GM11168 (cell line): ENCODE results near the gene PSMC1.

Experiments
- in situ Hi-C: fragments of 300-500 bp; cut with MboI; formaldehyde crosslinking; loops from one replicate; pipeline ENCODE4 v1.12.0; 2022; ENCODE audit warnings: low sequenced_read_pairs; ENCODE audit not compliant: unreplicated experiment

PSMC1 gene

DNA sequence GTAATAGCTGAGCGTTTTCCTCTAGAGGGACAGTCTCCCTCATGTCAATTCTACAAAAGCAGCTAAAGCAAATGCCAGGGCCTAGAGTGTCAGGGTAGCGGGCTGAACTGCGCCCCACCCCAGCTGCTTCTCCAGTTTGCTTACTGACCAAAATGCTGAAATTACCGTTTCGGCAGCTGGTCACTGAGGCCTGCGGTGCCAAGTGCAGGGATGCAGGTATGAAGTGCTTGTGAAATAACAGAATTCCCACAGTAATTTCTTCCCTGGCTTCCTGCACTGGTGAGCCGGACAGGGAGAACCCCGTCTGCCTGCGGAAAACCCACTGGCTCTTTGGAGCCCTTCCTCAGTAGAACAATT is 19.1 kb downstream of the PSMC1 start:
- in situ Hi-C loops: no loop called here

DNA sequence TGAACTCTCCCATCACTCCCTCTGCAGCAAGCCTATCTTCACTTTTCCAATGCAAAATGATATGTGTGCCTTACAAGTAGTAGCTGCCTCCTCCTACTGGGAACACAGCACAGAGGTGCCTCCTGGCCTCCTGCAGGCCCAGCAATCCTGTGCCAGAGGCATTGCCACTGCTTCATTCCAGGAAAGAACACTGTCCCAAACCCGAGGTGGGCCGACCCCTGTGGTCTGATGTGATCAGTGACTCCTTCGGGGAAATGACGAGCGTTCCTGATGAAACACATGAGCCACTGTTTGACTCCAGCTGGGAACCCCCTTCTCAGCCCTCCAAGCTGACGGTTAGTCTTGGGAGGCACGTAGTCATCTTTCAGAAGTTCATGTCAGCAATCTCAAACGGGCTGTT is 19.5 kb downstream of the PSMC1 start:
- in situ Hi-C loops: no loop called here

DNA sequence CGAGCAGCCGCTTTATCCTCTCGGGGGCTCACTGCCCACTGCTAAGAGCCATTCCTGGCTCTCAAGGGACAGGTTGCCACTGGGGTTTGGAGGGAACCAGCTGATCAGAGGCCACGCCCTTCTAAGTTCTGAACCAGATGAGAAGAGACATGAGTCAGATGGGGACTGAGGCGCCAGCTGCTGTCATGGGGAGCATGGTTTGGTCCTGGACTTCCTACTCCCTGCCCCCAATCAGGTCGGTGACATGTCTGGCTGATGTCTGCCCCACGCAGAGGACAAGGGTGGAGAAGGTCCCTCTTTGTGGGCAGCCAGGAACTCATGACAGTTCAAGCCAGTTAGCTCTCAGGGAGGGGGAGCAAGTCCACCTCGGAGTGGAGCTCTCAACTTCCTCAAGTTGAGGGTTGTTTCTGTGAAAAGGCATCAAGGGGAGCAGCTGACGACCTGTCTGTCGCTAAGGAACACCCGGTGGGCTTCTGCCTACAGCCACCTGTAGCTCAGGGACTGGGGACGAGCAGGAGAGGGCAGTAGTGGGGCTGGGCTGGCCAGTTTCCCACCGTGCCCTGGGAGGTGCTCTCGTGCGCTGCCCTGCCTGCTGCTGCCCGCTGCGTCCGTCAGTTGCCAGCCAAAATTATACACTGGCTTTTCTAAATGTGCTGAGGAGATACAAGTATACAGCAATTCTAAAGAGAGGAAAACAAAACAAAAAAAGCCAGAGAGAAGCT is 20.5 kb downstream of the PSMC1 start:
- in situ Hi-C loops: no loop called here

DNA sequence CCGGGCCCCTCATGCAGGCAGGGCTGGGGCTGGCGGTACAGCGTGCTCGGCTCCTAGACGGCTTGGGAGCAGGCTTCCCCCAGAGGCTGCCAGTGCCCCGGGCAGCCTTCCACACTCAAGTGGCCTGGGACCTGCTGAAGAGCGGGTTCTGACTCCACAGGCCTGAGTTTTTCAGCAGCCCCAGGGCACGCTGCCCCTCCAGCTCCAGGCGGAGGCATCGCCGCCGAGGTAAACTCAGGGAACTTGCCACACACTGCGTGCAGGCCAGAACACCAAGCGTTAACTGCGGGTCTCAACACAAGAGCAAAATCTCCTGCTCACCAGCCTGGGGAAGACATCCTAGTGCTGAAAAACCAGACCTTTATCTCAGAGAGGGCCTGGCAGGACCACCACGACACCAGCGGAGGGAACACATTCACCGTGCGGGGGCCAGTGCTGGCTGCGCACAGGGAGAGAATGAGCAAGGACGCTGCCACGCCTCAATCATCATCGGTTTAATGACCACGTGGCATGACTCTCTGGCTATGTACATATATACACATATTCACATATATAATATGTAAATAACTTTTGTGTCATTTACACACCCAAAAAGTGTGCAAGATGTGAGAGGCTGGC is 21.3 kb downstream of the PSMC1 start:
- in situ Hi-C loops: no loop called here

DNA sequence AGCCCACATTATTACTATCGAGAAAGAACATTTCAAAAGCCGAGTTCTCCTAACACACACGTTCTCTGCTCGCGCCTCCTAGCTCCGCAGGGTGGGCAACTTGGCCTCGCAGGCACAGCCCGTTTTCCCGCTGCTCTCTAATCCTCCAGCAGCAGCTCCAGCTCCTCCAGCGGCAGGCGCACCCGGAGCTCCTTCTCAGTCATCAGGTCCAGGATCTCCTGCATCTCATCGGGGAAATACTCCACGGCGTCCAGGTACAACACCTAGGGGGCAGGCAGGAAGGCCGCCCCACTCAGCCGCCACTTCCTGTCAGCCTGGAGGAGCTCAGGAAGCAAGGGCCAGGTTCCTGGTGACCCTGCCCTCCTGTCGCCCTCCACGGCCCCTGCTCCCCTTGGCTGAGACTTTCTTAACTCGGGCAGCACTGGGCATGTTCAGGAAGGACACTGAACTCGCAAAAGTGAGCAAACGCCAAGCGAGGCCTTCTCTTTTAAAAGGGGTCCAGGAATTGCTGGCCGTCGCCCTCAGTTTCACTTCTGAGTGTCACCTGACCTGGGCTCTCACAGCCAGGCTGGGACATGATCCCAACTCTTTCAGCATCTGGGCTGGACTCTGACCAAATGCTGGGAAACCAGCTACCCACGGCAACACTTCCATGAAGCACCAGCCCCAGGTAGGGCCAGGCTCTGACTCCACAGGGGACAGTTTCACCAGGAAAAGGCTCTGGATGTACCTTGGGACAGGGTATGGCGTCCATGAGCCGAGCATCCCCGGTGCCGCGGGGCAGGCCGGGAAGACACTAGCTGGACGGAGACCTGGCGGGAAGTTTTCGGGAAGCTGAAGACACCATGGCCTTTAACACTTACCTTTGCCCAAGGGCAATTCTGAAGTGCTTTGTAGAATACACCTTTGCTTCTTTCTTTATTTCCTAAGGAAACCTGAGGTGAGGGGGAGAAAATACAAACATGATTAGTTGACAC is 22.1 kb downstream of the PSMC1 start:
- in situ Hi-C loops: no loop called here

DNA sequence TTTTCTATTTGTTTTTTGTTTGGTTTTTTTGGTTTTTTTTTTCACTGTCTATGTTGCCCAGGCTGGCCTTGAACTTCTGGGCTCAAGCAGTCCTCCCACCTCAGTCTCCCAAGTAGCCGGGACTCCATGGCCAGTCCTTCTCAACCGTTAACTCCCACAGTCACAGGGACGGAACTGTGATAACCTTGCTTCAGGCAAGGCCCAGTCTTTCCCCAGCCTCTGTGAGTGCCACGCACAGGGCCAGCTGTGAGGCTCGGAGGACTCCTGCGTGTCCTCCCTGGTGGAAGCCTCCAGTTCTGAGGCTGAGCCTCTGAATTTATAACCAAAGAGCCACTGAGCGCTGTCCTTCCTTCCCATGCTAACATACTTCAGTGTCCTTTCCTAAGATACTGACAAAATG is 23.7 kb downstream of the PSMC1 start:
- in situ Hi-C loops: no loop called here

DNA sequence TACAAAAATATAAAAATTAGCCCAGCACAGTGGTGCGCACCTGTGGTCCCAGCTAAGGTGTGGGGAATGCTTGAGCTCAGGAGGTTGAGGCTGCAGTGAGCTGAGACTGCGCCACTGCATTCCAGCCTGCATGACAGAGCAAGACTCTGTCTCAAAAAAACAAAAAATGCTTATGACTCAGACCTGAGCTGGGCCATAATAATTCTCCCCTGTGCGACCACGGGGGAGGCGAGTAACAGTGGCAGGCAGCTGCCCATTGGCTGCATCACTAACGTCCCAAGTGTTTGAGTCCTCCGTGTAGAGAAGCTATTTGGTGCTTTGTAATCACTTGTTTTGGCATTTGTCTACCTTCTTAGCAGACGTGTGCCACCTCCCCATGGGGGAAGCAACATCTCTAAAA is 24.9 kb downstream of the PSMC1 start:
- in situ Hi-C loops: no loop called here

DNA sequence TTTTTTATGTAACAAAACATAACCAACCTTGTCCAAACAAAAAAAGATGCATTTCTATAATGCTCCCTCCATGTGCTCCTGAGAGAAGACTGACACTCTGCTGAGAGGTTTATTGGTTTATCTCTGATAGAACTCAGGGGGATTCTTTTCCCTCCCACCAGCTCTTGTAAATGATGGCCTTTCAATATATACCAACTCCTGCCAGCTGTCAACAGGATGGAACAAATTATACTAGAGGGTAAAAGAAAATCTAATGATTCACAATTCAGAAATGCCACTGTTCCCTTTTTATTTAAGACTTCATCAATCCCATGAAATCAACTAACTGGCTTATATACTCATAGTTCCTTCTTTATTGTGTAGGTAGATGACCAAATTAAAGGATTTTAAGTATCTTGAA is 25.4 kb downstream of the PSMC1 start:
- in situ Hi-C loops: no loop called here

DNA sequence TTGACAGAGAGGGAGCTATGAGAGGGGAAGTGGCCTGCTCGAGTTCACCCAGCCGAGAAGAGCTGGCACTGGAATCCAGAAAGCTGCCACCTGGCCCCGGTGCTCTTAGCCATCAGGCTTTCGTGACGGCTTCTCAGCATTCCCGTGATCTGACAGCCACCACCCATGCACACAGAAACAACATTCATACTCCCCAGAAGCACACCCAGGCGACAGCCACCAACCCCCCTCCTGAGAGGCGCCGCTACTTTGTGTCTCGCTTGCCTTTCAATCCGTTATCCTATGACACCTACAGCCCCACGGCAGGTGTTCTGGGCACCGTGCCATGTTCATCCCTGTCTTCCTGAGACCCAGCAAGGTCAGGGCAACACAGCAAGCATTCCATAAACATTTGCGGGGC is 31.4 kb downstream of the PSMC1 start:
- in situ Hi-C loops: no loop called here

DNA sequence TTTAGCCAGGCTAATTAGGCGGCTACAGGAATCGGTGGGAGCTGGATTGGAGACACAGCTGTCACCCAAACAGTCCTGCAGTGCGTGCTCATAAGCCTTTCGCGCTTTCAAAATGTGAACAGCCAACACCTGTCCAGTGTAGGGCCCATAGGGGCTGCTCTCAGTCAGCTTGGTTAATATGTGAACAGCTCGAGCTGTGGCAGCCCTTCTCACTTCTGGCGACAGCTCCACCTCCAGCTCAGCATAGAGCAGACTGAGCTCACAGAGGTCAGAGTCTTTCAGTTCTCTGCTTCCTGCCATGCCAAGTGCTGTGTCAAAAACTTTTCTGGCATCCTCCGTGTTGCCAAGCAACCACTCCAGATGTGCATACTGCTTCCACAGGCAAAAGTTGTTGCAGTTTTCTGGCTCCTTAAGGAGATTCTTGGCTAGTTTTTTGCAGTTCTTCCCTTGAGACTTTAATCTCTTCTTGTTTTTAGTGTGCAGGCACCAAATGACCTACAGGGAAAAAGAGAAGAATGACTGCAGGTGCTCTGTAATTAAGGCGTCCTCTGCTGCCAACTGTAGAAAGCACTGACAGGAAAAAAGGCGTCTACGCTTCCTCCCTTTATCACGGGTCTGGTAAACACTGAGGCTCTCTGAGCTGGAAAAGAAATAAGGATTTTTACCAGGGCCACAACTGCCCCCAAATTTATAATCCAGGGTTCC is 32.5 kb downstream of the PSMC1 start:
- in situ Hi-C loops: no loop called here

DNA sequence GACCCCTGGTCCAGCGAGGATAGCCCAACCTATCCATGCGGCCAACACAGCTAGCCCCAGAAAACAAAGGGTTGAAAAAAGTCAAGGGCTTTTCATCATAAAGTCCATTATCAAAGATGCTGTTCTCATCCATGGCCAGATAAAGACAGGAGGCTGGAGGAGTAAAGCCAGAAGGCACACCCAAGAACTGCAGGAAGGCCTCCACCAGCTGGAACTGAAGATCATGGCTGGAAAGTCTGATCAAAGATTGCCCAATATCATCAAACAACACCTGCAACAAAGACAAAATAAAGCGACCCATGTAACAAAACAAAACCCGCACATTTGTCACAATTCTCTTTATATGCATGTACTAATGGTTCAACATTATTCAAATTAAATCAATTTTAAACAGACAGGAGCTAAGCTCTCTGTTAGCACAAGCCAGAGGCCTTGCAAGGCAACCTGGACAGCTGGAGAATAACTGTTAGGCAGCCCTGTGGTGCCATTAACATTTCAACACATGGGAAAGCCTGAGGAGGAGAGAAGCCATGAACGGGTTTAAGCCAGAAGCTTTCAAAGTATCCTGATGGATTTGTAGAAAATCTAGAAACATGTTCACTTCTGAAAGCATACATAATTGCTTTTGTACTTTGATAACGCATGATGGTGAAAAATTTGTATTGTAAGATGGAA is 34.1 kb downstream of the PSMC1 start:
- in situ Hi-C loops: no loop called here

DNA sequence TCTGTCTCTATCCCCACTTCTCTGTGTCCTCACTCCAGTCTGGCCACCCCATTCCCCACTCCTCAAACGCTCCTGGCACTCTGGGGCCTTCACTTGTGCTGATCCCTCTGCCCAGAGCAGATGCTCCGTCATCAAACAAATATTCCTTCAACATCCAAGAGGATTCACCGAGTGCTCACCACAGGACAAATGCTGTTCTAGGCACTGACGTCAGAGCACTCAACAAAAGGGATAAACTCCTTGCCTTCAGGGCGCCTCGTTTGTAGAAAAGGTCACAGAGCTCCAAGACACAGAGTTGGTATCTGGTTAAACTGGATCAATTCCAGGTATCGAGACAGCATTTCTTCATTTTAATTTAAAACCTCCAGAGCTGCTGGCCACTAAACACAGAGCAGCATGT is 35.3 kb downstream of the PSMC1 start:
- in situ Hi-C loops: no loop called here

DNA sequence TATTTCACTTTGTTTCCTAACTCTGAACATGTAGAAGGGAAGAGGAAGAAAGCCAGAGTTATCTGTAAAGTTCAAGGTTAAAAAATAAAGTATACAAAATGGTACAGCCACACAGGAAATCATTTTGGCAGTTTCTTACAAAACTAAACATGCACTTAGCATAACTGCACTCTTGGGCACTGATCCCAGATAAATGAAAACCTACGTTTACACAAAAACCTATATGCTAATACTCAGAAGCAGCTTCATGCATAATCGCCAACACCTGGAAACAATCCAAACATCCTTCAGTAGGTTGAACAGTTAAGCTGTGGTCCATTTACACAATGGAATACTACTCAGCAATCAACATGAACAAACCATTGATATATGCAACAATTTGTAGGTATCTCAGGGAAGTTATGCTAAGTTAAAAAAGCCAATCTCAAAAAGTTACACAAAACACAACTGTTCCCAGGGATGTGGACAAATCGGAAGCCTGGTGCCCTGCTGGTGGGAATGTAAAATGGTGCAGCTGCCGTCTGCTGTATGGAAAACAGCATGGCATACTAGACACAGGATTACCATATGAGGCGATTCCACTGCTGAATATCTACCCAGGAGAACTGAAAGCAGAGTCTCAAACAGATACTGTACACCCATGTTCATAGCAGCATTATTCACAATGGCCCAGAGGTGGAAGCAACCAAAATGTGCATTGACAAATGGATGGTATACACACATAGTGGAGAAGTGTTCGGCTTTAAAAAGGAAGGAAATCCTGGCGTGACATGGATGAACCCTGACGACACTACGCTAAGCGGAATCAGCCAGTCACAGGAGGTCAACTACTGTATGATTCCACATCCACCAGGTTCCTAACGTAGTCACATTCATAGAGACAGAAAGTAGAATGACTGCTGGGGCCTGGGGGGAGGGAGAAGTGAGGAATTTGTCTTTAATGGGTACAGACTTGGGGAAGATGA is 37.7 kb downstream of the PSMC1 start:
- in situ Hi-C loops: no loop called here

DNA sequence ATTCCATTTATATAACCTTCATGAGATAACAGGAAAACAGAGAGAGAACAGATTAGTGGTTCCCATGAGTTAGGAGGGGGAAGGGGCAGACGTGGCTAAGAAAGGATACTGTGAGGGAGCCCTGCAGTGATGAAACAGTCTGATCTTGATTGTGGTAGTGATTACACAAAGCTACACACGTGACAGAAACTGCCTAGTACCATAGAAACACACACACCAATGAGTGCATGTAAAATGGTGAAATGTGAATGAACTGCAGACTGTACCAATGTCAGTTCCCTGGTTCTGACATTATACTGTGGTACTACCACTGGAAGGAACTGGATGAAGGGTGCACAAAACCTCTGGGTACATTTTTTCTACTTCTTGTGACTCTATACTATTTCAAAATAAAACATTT is 38.5 kb downstream of the PSMC1 start:
- in situ Hi-C loops: no loop called here

DNA sequence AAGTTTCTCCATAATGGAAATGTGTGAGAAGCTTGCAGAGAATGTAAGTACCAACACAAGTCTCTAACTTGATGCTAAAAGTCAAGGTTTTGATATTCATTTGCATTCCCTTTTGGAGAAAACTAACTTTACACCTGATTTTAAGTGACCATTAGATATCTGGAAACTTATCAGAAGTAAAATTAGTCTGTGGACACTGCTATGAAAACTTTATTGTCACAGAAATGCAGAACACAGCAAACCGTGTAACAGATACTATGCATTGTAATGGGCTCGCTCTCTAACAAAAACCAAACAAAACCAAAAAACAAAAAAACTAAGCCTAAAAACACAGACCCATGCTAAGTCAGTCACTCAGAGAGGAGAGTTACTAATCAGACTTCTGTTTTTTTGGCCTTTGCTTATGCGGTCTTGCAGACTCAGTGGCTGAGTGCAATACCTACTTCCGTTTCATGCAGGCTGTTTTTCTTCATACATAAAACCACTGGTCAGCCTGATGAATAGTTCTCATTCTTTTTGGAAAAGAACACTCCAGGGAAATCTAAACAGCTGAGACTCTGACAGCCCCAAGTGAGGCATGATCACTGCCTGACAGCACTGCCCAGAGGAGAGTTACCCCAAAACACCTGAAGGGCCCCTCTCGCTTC is 39.6 kb downstream of the PSMC1 start:
- in situ Hi-C loops: no loop called here

DNA sequence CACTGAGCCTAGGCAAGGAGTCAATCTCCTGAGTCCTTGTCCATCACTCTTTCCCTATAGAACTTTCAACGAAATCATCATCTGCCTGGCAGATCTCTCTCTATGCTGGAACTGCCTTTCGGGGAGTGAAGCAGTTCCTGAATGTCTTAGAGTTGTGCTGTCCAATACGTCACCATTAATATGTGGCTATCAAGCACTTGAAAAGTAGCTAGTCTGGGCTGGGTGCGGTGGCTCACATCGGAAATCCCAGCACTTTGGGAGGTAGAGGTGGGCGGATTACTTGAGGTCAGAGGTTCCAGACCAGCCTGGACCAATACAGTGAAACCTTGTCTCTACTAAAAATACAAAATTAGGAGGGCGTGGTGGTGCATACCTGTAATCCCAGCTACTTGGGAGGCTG is 40.3 kb downstream of the PSMC1 start:
- in situ Hi-C loops: no loop called here

DNA sequence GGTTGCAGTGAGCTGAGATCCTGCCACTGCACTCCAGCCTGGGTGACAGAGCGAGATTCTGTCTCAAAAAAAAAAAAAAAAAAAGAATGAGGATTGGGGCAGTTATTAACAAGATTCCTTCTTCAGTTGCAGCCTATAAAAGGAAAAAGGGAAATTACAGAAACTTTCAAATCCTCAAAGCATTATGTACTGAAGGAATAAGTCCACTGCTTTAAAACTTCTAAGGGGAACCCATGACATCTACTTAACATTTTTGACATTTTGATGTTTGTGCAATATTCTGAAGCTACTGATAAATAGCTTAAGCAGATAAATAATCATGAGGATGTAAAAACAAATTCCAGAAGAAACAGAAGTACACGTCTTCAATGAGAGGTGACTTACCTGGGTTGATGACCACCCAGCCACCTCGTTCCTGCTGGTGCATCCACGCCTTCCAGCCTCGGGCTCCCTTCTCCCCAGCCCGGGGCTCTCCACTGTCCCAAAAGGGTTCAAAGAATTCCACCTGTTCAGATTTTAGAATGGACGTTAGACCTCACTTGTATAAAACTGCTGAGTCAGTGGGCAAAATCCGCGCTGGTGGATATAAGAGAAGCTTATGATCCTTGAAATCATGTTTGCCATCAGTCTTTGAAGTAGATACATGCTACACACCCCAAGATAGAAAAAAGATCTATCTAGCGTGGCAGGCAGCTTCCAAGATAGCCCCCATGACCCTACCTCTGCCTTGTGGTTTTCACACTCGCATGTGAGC is 41.7 kb downstream of the PSMC1 start:
- in situ Hi-C loops: no loop called here

DNA sequence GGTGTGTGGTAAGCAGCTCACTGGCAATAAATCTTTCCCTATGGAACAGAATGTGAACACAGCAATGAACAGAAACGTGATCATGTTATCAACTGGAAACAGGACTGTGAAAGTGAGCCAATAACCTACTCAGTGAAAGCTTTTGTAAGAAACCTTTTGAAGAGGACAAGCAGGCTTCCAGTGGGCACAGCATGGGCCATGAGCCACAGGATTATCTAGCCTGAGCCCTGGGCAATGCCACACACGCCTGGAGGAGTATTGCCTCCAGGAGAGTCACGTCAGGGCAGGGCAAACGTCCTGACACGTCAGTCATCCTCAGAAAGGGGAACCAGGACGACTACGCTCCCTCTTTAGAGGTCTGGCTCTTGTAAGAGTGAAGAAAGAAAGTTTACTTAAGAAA is 43.1 kb downstream of the PSMC1 start:
- in situ Hi-C loops: no loop called here
